Airway epithelial cell (primary cell): ENCODE results near the gene NPTN. TPM values are rescaled to one million over a fixed set of nuclear protein-coding genes. Genes with fewer than 3 reads are reported as not detected.

Source experiments
- total RNA-seq: library from RNA; depleted of rRNA; stranded (reverse); fragments of >200 nt; gene quantifications from 2 replicates; pipeline ENCODE4 v1.2.3, GENCODE V29; 2015

The NPTN gene
- total RNA-seq: 111 TPM in 2 replicates

DNA sequence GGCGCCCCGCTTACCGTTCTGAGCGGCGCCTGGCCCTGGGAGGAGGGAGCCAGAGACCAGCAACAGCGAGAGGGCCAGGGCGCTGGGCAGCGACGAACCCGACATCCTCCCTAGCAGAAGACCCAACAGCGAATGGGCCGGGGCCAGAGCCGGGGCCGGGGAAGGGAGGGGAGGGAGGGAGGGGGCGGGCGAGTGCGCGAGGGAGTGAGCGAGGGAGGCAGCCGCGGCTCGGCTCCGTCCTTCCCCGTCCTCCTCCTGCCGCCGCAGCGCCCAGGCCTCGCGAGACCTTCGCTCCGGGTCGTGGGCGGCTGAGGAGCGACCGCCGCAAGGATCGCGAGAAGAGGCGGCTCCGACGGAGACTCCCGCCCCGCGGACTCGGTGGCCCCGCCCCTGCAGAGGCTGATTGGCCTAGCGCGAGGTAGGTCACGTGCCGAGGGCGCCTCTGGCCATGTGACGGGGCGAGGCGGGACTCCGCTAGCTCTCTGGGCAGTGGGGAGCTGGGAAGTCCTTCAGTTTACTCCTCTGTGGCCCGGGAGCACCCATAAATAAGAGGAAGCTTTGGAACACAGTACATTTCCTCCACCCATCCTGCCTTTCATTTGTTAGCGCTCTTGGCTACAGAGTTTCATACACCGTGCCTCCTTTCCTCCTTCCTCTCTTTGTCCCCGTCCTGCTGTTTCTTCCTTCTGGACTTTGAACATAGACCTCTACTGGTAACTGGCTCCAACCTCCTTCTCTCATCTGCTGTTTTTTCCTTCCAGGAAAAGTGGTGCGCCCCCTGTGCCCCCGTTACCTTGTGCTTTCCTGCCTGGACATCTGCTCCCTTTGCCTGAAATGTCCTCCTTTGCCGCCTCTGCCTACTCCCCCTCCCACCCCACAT, at the start of gene NPTN:
Gene NPTN, minus strand, starts transcription at position 279 of the 880 bp plus-strand sequence. Its CDS starts 174 bp downstream, at position 105.

Other genes with a start within 250 kb of the NPTN start
- gene REC114, start 190.2 kb downstream of the NPTN start, total RNA-seq: not detected in 2 replicates
- gene CD276, start 51.0 kb upstream of the NPTN start, total RNA-seq: 82.4 and 83.8 TPM in 2 replicates
- 2.3 and 6.9 TPM in 2 replicates for gene INSYN1, start 120.0 kb upstream of the NPTN start, total RNA-seq
- gene TBC1D21, start 240.2 kb upstream of the NPTN start, total RNA-seq: not detected in 2 replicates